ENCODE data around the gene ACOT8. TPM values are rescaled to one million over a fixed set of nuclear protein-coding genes. Genes with fewer than 3 reads are reported as not detected.

Gene ACOT8
- total and polyA plus RNA-seq, 3 experiments from 2014 or later = 27.1 to 41.0 (median 27.3) TPM

DNA sequence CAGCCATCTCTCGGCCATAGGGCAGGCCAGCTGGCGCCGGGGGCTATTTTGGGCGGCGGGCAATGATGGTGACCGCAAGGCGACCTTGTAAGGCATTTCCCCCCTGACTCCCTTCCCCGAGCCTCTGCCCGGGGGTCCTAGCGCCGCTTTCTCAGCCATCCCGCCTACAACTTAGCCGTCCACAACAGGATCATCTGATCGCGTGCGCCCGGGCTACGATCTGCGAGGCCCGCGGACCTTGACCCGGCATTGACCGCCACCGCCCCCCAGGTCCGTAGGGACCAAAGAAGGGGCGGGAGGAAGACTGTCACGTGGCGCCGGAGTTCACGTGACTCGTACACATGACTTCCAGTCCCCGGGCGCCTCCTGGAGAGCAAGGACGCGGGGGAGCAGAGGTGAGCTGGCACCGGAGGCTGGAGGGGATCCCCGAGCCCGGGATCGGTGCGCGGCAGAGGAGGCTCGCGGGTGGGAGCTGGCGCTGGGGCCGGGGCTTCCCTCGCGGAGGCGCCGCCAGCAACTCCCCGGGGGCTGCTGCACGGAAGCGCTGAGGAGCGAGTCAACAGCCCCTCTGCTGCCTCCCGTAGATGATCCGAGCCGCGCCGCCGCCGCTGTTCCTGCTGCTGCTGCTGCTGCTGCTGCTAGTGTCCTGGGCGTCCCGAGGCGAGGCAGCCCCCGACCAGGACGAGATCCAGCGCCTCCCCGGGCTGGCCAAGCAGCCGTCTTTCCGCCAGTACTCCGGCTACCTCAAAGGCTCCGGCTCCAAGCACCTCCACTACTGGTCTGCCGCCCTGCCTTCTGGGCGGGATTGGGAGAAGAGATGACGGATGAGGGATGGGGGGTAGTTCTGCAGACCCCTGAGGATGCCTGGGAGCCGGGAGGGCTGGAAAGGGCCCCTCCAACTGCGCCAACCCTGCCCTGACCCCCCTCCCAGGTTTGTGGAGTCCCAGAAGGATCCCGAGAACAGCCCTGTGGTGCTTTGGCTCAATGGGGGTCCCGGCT, 34.1 kb upstream of the ACOT8 start, which contains the start of the genes CTSA and NEURL2:
Gene CTSA, plus strand, starts transcription at position 351 of the 999 bp plus-strand sequence. Its CDS starts 234 bp downstream, at position 585.
Gene NEURL2, minus strand, starts transcription at position 224 of the 999 bp plus-strand sequence. Its CDS starts 217 bp downstream, at position 7.
- Histone ChIP-seq H3K4me1 (ENCODE audit: insufficient read depth, low read length) (peaks cover 23% of the 10 kb centered on the region), H3K9me3 (ENCODE audit: low read length) (no peaks in the 10 kb centered on the region), H3K27me3 (ENCODE audit: insufficient read depth, low read length, poor library complexity, severe bottlenecking) (no peaks in the 10 kb centered on the region), H3K27ac (ENCODE audit: low read depth, low read length) (peak within 1 kb of the TSS; percentile 53), H3K4me3 (ENCODE audit: low read length) (peak within 1 kb of the TSS; percentile 85), H3K36me3 (ENCODE audit: insufficient read depth, low read length) (no peaks in the 10 kb centered on the region)
- CTCF ChIA-PET = interaction anchor here (0.7 to 7.1 kb wide), 12 partner anchors 10 to 92 kb away, joined by 3 to 39 read pairs (median 4); partner anchors contain the start of genes PCIF1 and ZSWIM1
- DNase-seq = peak; percentile 77 to 90 (median 81)
- Mint-ChIP-seq H3K9me3 (no peaks in the 10 kb centered on the region), H3K36me3 (peaks cover 0 to 31% (median 4%) of the 10 kb centered on the region in 3 donors), H3K4me1 (peaks cover 29 to 47% (median 39%) of the 10 kb centered on the region in 3 donors), H3K27me3 (no peaks in the 10 kb centered on the region), H3K4me3 (peak within 1 kb of the TSS; percentile 87 to 95 (median 92)), H3K27ac (peak within 1 kb of the TSS; percentile 83 to 97 (median 91))
- POLR2A ChIA-PET = interaction anchor here (1.0 to 2.6 kb wide), 7 partner anchors 10 to 80 kb away, joined by 3 to 28 read pairs (median 8); partner anchors contain the start of genes PCIF1, ZNF335 and ZSWIM1

DNA sequence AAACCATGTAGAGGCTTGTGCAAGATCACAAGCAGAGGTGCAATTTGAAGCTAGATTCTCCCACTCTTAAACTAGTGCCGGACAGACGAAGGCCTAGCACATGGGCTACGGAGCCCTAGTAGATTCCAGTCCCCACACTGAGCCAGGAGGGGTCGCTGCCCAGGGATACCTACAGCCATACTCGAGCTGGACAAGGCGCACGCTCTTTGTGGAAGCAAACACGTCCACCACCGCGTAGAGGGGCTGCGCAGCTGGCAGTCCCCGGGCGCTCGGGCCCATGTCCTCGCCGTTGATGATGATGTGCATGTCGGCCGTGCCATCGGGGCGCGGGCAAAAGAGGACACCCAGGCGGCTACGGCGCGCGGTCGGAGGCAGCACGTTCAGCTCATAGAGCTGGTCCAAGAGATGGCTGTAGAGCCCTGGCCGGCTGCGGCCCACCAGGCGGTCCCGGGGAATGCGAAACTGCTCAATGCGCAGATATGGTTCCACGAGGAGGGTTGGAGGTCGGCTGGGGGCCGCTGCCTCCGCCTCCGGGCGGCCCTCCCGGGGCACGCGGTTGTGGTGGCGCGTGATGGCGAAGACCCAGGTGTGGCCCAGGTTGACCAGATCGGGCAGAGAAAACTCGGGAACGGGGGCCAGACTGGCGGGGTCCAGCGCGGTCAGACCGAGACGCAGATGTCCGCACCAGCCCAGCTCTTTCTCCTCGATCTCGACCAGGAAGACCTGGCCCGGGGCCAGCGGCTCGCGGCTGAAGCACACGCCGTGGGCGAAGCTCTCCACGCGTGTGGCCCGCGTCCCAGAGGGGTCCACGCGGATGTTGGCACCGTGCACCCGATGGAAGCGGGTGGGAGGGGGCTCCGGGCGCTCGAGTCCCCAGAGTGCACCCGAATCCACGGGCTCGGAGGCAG, 33.1 kb upstream of the ACOT8 start:
- no peaks in the 10 kb centered on the region for H3K27me3 ChIP-seq (ENCODE audit: insufficient read depth, low read length, poor library complexity, severe bottlenecking)
- no peaks in the 10 kb centered on the region for H3K9me3 ChIP-seq (ENCODE audit: low read length)
- Mint-ChIP-seq H3K36me3 (peaks cover 0 to 27% (median 4%) of the 10 kb centered on the region in 3 donors), H3K27me3 (no peaks in the 10 kb centered on the region), H3K9me3 (no peaks in the 10 kb centered on the region), H3K4me3 (peak overlapping the region; percentile 87 to 95 (median 92)), H3K4me1 (peaks cover 29 to 48% (median 41%) of the 10 kb centered on the region in 3 donors), H3K27ac (peak overlapping the region; percentile 63 to 97 (median 83))
- peaks cover 23% of the 10 kb centered on the region for H3K4me1 ChIP-seq (ENCODE audit: insufficient read depth, low read length)
- H3K27ac ChIP-seq (ENCODE audit: low read depth, low read length) = peak overlapping the region; percentile 53
- peak in 4 of 5 donors; percentile 19 to 59 (median 36) for DNase-seq
- ChIA-PET POLR2A (interaction anchor here (0.6 to 2.2 kb wide), 9 partner anchors 9 to 83 kb away, joined by 3 to 22 read pairs (median 3); partner anchors contain the start of genes PCIF1 and ZSWIM1), CTCF (interaction anchor here (0.8 to 7.1 kb wide), 13 partner anchors 9 to 91 kb away, joined by 3 to 39 read pairs (median 4); partner anchors contain the start of genes PCIF1 and ZSWIM1)
- peak overlapping the region; percentile 85 for H3K4me3 ChIP-seq (ENCODE audit: low read length)
- no peaks in the 10 kb centered on the region for H3K36me3 ChIP-seq (ENCODE audit: insufficient read depth, low read length)

DNA sequence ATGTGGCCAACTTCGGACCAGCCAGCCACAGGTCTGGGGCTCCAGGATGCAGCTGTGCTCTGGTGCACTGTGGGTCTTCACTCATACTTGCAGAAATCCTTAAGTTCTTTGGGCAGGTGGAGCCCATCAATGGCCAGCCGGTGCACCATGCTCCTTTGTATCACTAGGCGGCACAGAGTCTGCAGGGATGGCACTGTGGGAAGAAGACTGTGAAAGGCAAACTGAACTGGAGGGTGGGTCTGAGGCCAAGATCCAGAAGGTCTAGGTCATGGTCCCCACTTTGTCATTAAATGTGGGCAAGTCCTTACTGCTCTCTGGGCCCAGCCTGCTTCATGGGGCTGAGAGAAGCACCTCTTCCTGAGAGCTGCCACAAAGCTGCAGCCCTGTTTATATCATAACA, 31.5 kb upstream of the ACOT8 start:
- Mint-ChIP-seq H3K27me3 (no peaks in the 10 kb centered on the region), H3K36me3 (peaks cover 0 to 25% (median 2%) of the 10 kb centered on the region in 3 donors), H3K27ac (peak overlapping the region in 3 of 8 donors; percentile 45 to 83 (median 70)), H3K4me1 (peaks cover 31 to 51% (median 47%) of the 10 kb centered on the region in 3 donors), H3K9me3 (no peaks in the 10 kb centered on the region), H3K4me3 (peak overlapping the region in 3 of 7 donors; percentile 44 to 84 (median 48))
- Histone ChIP-seq H3K27ac (ENCODE audit: low read depth, low read length) (no peak overlapping the region), H3K4me3 (ENCODE audit: low read length) (no peak overlapping the region), H3K4me1 (ENCODE audit: insufficient read depth, low read length) (peaks cover 29% of the 10 kb centered on the region), H3K27me3 (ENCODE audit: insufficient read depth, low read length, poor library complexity, severe bottlenecking) (no peaks in the 10 kb centered on the region), H3K9me3 (ENCODE audit: low read length) (no peaks in the 10 kb centered on the region), H3K36me3 (ENCODE audit: insufficient read depth, low read length) (peaks cover 4% of the 10 kb centered on the region)
- ChIA-PET POLR2A (no interaction called here), CTCF (interaction anchor here (2.6 to 7.1 kb wide), 2 partner anchors 46 to 82 kb away, joined by 12 to 39 read pairs; partner anchors contain the start of gene PCIF1)
- no peak for DNase-seq

DNA sequence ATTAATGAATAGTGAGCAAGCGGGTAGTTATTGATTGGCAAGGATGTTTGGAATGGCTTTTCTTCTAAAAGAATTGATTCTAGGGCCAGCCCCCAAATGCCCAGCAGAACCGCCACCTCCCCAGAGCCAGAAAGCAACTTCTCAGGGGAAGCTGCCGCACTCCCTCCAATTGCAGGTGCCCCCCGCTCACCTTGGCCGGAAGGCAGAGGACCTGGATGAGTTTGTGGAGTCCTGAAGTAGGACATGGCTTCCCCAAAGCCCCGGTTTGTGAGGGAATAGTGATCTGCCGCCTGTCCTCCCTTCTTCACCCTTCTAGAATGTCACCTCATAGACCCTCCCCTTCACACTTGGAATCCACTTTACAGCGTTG, 30.1 kb upstream of the ACOT8 start, which contains the start of gene SPATA25:
Gene SPATA25, minus strand, starts transcription at position 277 of the 370 bp plus-strand sequence. Its CDS starts 32 bp downstream, at position 245.
- DNase-seq = peak in 1 of 5 donors; percentile 27
- H3K9me3 Mint-ChIP-seq = no peaks in the 10 kb centered on the region
- CTCF ChIA-PET = interaction anchor here (7.1 kb wide), 1 partner anchor 47 kb away, joined by 39 read pairs; the partner anchor contains the start of gene PCIF1
- Histone ChIP-seq H3K36me3 (ENCODE audit: insufficient read depth, low read length) (peaks cover 6% of the 10 kb centered on the region), H3K4me1 (ENCODE audit: insufficient read depth, low read length) (peaks cover 17% of the 10 kb centered on the region), H3K27ac (ENCODE audit: low read depth, low read length) (no peak within 1 kb of the TSS), H3K27me3 (ENCODE audit: insufficient read depth, low read length, poor library complexity, severe bottlenecking) (no peaks in the 10 kb centered on the region), H3K9me3 (ENCODE audit: low read length) (no peaks in the 10 kb centered on the region), H3K4me3 (ENCODE audit: low read length) (no peak within 1 kb of the TSS)
- H3K36me3 Mint-ChIP-seq = peaks cover 0 to 31% (median 2%) of the 10 kb centered on the region in 3 donors
- peak within 1 kb of the TSS in 1 of 7 donors; percentile 84 for H3K4me3 Mint-ChIP-seq
- no peaks in the 10 kb centered on the region for H3K27me3 Mint-ChIP-seq
- peak within 1 kb of the TSS in 5 of 8 donors; percentile 28 to 70 (median 51) for H3K27ac Mint-ChIP-seq
- peaks cover 29 to 51% (median 47%) of the 10 kb centered on the region in 3 donors for H3K4me1 Mint-ChIP-seq
- POLR2A ChIA-PET = no interaction called here

DNA sequence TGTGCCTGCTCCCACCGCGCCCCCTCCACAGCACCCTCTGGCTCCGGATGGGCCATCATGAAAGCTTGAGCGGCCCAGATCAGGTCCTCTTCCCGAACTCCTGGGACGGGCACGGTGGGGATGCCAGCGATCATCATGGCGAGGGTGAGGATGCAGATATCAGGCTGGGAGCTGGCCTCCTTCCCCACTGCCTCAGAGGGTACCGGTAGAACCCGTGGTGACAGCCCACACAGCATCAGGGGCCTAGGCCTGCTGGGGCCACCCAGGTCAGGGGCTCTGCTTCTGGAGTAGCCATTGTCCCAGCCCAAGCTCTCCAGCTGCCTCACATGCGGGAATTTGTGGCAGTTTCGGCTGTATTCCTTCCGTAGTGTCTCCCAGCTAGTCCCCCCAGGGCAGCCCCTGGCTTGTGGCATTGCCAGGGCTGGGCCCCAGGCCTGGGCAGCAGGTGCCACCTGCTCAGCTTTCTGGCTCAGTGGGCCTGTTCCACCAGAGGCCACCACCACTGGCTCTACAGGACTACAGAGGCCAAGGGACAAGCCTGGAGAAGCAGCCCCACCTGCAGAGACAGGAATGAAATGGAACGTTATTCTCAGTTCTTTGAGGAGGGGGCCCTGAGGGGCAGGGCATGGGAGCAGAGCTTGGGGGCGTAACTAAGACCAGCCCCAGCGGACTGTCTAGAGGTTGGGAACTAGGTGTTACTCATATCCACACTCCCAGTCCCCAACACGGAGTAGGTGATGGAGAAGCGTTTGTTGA, 29.6 kb upstream of the ACOT8 start:
- H3K4me3 Mint-ChIP-seq = peak overlapping the region in 1 of 7 donors; percentile 61
- H3K27me3 Mint-ChIP-seq = no peaks in the 10 kb centered on the region
- CTCF ChIA-PET = no interaction called here
- Histone ChIP-seq H3K4me3 (ENCODE audit: low read length) (no peak overlapping the region), H3K36me3 (ENCODE audit: insufficient read depth, low read length) (peaks cover 6% of the 10 kb centered on the region), H3K4me1 (ENCODE audit: insufficient read depth, low read length) (peaks cover 12% of the 10 kb centered on the region), H3K27me3 (ENCODE audit: insufficient read depth, low read length, poor library complexity, severe bottlenecking) (no peaks in the 10 kb centered on the region), H3K9me3 (ENCODE audit: low read length) (no peaks in the 10 kb centered on the region), H3K27ac (ENCODE audit: low read depth, low read length) (no peak overlapping the region)
- H3K36me3 Mint-ChIP-seq = peaks cover 0 to 33% (median 2%) of the 10 kb centered on the region in 3 donors
- H3K9me3 Mint-ChIP-seq = no peaks in the 10 kb centered on the region
- H3K4me1 Mint-ChIP-seq = peaks cover 28 to 50% (median 45%) of the 10 kb centered on the region in 3 donors
- POLR2A ChIA-PET = no interaction called here
- peak overlapping the region in 3 of 8 donors; percentile 28 to 51 (median 48) for H3K27ac Mint-ChIP-seq
- DNase-seq = peak in 1 of 5 donors; percentile 39

DNA sequence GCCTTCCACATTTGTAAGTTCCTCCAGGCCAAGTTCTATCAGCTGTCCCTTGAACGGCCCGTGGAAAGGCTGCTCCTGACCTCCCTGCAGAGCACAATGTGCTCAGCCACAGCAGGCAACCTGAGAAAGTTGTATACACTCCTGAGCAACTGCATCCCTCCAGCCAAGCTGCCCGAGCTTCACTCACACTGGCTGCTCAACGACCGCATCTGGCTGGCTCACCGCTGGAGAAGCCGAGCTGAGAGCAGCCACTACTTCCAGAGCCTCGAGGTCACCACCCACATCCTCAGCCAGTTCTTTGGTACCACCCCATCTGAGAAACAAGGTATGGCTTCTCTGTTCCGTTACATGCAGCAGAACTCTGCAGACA, 25.9 kb upstream of the ACOT8 start:
- no peaks in the 10 kb centered on the region for H3K27me3 Mint-ChIP-seq
- Histone ChIP-seq H3K9me3 (ENCODE audit: low read length) (no peaks in the 10 kb centered on the region), H3K4me3 (ENCODE audit: low read length) (no peak overlapping the region), H3K27ac (ENCODE audit: low read depth, low read length) (no peak overlapping the region), H3K4me1 (ENCODE audit: insufficient read depth, low read length) (peaks cover 19% of the 10 kb centered on the region), H3K27me3 (ENCODE audit: insufficient read depth, low read length, poor library complexity, severe bottlenecking) (no peaks in the 10 kb centered on the region), H3K36me3 (ENCODE audit: insufficient read depth, low read length) (peaks cover 6% of the 10 kb centered on the region)
- H3K4me1 Mint-ChIP-seq = peaks cover 30 to 45% (median 42%) of the 10 kb centered on the region in 3 donors
- H3K36me3 Mint-ChIP-seq = peaks cover 0 to 35% (median 2%) of the 10 kb centered on the region in 3 donors
- peak overlapping the region in 3 of 7 donors; percentile 21 to 74 (median 34) for H3K4me3 Mint-ChIP-seq
- peak overlapping the region in 6 of 8 donors; percentile 66 to 89 (median 74) for H3K27ac Mint-ChIP-seq
- POLR2A ChIA-PET = interaction anchor here (3.1 kb wide), 1 partner anchor 52 kb away, joined by 47 read pairs; the partner anchor contains the start of gene PCIF1
- DNase-seq = no peak
- CTCF ChIA-PET = interaction anchor here (2.2 to 3.0 kb wide), 2 partner anchors 27 to 87 kb away, joined by 8 read pairs; partner anchors contain the start of genes ACOT8 and ZSWIM3
- no peaks in the 10 kb centered on the region for H3K9me3 Mint-ChIP-seq

All from CD8-positive, alpha-beta memory T cell (primary cell).